ENCODE results near the gene PLCH1. TPM values are rescaled to one million over a fixed set of nuclear protein-coding genes. Genes with fewer than 3 reads are reported as not detected.

Gene PLCH1
- total and polyA plus RNA-seq, 4 experiments from 2014 or later = 0.02 TPM; not detected in 3

DNA sequence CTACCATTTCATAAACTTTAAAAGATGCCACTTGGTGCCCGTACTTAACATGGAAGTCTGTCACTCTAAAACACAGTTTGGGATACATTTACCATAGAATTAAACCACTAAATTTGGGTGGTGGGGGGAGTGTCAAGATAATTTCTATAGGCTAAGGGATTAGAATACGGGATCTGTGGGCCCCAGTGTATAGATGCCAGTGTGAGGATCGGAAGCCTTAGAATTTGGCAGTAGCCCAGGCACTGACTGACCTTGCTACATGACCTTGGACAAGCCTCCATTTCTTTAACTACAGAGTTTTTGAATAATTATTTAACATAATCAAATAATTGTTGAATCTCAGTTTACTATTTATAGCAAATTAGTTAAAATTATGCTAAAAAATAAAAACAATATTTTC is 375.1 kb downstream of the PLCH1 start:
- no peaks in the 10 kb centered on the region for H3K9me3 ChIP-seq (ENCODE audit: control insufficient read depth in 1 of 2, low read length in 2 of 2)
- Mint-ChIP-seq H3K4me3 (no peak overlapping the region), H3K36me3 (no peaks in the 10 kb centered on the region), H3K9me3 (peaks cover 0 to 16% (median 7%) of the 10 kb centered on the region in 8 donors), H3K4me1 (no peaks in the 10 kb centered on the region), H3K27ac (no peak overlapping the region), H3K27me3 (peaks cover 0 to 5% of the 10 kb centered on the region in 2 donors)
- no peak for DNase-seq
- no peak overlapping the region for H3K4me3 ChIP-seq (ENCODE audit: low read length in 2 of 2)
- intact Hi-C loops (cut with micrococcal nuclease) = no loop called here
- no peaks in the 10 kb centered on the region for H3K4me1 ChIP-seq (ENCODE audit: insufficient read depth, low read length)
- CTCF ChIA-PET (ENCODE audit: partially characterized antibody) = no interaction called here
- POLR2A ChIA-PET (ENCODE audit: partially characterized antibody) = no interaction called here
- H3K27ac ChIP-seq (ENCODE audit: low read depth, low read length) = no peak overlapping the region
- no peaks in the 10 kb centered on the region for H3K36me3 ChIP-seq (ENCODE audit: insufficient read depth, low read length)
- H3K27me3 ChIP-seq (ENCODE audit: insufficient read depth, low read length) = no peaks in the 10 kb centered on the region

DNA sequence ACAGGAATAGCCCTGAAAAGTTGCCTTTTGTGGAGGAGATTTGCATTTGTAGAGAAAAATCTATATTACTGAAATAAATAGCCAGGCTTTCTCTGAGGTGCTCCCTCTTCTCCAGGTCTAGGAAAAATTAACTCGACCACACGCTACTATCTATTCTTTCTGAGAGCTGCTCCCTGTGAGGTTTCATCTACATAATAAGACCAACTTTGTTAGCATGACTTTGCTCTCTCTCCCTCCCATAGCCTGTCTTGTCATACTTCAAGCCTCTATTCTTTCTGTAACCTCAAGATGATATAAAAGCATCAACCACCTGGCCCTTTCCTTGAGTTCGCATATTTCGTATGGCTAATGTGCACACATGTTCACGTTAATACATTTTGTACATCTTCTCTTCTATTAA is 375.6 kb downstream of the PLCH1 start:
- H3K36me3 Mint-ChIP-seq = no peaks in the 10 kb centered on the region
- Histone ChIP-seq H3K9me3 (ENCODE audit: control insufficient read depth in 1 of 2, low read length in 2 of 2) (no peaks in the 10 kb centered on the region), H3K4me3 (ENCODE audit: low read length in 2 of 2) (no peak overlapping the region), H3K27me3 (ENCODE audit: insufficient read depth, low read length) (no peaks in the 10 kb centered on the region), H3K27ac (ENCODE audit: low read depth, low read length) (no peak overlapping the region), H3K4me1 (ENCODE audit: insufficient read depth, low read length) (no peaks in the 10 kb centered on the region), H3K36me3 (ENCODE audit: insufficient read depth, low read length) (no peaks in the 10 kb centered on the region)
- peaks cover 0 to 5% of the 10 kb centered on the region in 2 donors for H3K27me3 Mint-ChIP-seq
- DNase-seq = no peak
- no peak overlapping the region for H3K27ac Mint-ChIP-seq
- intact Hi-C loops (cut with micrococcal nuclease) = no loop called here
- H3K4me1 Mint-ChIP-seq = no peaks in the 10 kb centered on the region
- POLR2A ChIA-PET (ENCODE audit: partially characterized antibody) = no interaction called here
- H3K9me3 Mint-ChIP-seq = peaks cover 0 to 19% (median 8%) of the 10 kb centered on the region in 8 donors
- H3K4me3 Mint-ChIP-seq = no peak overlapping the region
- CTCF ChIA-PET (ENCODE audit: partially characterized antibody) = no interaction called here

DNA sequence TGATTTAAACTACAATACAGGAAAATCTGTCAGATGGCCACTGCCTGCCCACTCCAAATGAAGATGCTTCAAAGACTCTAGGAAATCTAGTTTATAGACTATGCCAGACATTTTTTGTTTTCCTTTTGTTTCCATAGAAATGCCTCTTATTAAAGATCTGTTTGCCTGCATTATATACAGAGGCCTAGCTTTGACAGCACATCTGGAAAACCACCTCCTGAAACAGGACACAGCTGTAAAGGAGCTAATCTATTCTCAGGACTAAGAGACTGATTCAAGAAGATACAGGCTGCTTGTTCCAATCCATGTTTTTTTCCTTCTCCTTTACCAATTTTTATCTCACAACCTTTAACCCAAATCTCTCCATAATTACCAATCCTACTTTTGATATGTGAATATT is 376.1 kb downstream of the PLCH1 start:
- DNase-seq = no peak
- CTCF ChIA-PET (ENCODE audit: partially characterized antibody) = no interaction called here
- Histone ChIP-seq H3K4me1 (ENCODE audit: insufficient read depth, low read length) (no peaks in the 10 kb centered on the region), H3K27me3 (ENCODE audit: insufficient read depth, low read length) (no peaks in the 10 kb centered on the region), H3K27ac (ENCODE audit: low read depth, low read length) (no peak overlapping the region), H3K4me3 (ENCODE audit: low read length in 2 of 2) (no peak overlapping the region), H3K9me3 (ENCODE audit: control insufficient read depth in 1 of 2, low read length in 2 of 2) (no peaks in the 10 kb centered on the region), H3K36me3 (ENCODE audit: insufficient read depth, low read length) (no peaks in the 10 kb centered on the region)
- intact Hi-C loops (cut with micrococcal nuclease) = no loop called here
- Mint-ChIP-seq H3K27ac (no peak overlapping the region), H3K9me3 (peaks cover 0 to 24% (median 9%) of the 10 kb centered on the region in 8 donors), H3K36me3 (no peaks in the 10 kb centered on the region), H3K27me3 (peaks cover 0 to 5% of the 10 kb centered on the region in 2 donors), H3K4me3 (no peak overlapping the region), H3K4me1 (no peaks in the 10 kb centered on the region)
- POLR2A ChIA-PET (ENCODE audit: partially characterized antibody) = no interaction called here

DNA sequence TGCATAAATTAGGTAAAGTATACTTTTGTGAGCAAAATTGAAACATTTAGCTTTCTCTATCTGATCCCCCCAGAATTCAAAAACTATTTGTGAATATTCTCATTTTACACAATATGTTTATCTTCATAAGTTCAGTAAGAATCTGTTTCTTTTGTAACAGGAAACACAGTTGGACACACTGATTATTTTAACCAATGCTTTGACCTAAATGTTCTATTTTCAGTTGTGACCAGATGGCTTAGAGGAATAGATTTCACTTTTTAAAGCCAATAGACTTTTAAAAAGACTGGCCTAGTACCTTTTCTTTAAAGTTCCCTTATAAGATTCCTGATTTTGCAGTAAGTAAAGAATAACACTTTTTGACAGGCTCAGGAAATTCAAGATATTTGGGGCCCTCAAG is 377.4 kb downstream of the PLCH1 start:
- CTCF ChIA-PET (ENCODE audit: partially characterized antibody) = no interaction called here

DNA sequence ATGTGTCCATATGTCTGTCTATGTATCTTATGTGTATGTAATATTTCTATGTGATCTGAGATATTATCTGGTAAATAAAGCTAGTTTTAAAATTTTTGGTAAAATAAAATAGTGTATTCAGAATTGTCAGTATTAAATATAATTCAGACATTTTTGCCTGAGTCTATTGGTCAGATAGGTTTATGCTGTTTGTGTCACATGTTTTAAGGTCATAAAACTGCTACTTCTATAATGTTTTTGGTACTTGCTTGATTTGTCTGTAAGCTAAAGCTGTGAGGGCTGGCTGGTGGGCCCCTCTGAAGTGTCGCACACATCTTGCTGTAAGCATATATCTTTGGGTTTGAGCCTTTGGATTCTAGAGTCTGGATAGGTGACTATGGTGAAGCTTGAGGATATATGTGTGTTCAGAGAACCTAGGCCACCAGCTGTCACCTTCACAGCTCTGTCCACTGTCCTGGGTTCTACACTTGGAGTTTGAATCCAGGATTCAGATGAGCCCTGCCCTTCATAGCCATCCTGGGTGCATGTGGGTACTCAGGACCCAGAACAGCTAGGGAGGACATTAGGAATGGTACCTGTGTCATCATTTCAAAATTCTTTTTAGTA is 379.6 kb downstream of the PLCH1 start:
- Histone ChIP-seq H3K36me3 (ENCODE audit: insufficient read depth, low read length) (no peaks in the 10 kb centered on the region), H3K4me1 (ENCODE audit: insufficient read depth, low read length) (no peaks in the 10 kb centered on the region), H3K9me3 (ENCODE audit: control insufficient read depth in 1 of 2, low read length in 2 of 2) (no peaks in the 10 kb centered on the region), H3K27me3 (ENCODE audit: insufficient read depth, low read length) (no peaks in the 10 kb centered on the region), H3K27ac (ENCODE audit: low read depth, low read length) (no peak overlapping the region), H3K4me3 (ENCODE audit: low read length in 2 of 2) (no peak overlapping the region)
- H3K27me3 Mint-ChIP-seq = peaks cover 0 to 3% of the 10 kb centered on the region in 2 donors
- DNase-seq = no peak
- intact Hi-C loops (cut with micrococcal nuclease) = no loop called here
- H3K4me3 Mint-ChIP-seq = no peak overlapping the region
- no peaks in the 10 kb centered on the region for H3K4me1 Mint-ChIP-seq
- H3K9me3 Mint-ChIP-seq = peaks cover 0 to 25% (median 9%) of the 10 kb centered on the region in 8 donors
- ChIA-PET POLR2A (ENCODE audit: partially characterized antibody) (no interaction called here), CTCF (ENCODE audit: partially characterized antibody) (no interaction called here)
- H3K27ac Mint-ChIP-seq = no peak overlapping the region
- no peaks in the 10 kb centered on the region for H3K36me3 Mint-ChIP-seq

More for the DNA sequence above, 377.4 kb downstream of the PLCH1 start:
- no peaks in the 10 kb centered on the region for H3K9me3 ChIP-seq (ENCODE audit: control insufficient read depth in 1 of 2, low read length in 2 of 2)
- Mint-ChIP-seq H3K4me3 (no peak overlapping the region), H3K36me3 (no peaks in the 10 kb centered on the region), H3K27me3 (peaks cover 0 to 3% of the 10 kb centered on the region in 2 donors), H3K4me1 (no peaks in the 10 kb centered on the region), H3K9me3 (peaks cover 0 to 25% (median 9%) of the 10 kb centered on the region in 8 donors), H3K27ac (no peak overlapping the region)
- no peaks in the 10 kb centered on the region for H3K36me3 ChIP-seq (ENCODE audit: insufficient read depth, low read length)
- POLR2A ChIA-PET (ENCODE audit: partially characterized antibody) = no interaction called here
- no peaks in the 10 kb centered on the region for H3K27me3 ChIP-seq (ENCODE audit: insufficient read depth, low read length)
- no peaks in the 10 kb centered on the region for H3K4me1 ChIP-seq (ENCODE audit: insufficient read depth, low read length)
- H3K4me3 ChIP-seq (ENCODE audit: low read length in 2 of 2) = no peak overlapping the region
- intact Hi-C loops (cut with micrococcal nuclease) = no loop called here
- no peak for DNase-seq
- no peak overlapping the region for H3K27ac ChIP-seq (ENCODE audit: low read depth, low read length)

DNA sequence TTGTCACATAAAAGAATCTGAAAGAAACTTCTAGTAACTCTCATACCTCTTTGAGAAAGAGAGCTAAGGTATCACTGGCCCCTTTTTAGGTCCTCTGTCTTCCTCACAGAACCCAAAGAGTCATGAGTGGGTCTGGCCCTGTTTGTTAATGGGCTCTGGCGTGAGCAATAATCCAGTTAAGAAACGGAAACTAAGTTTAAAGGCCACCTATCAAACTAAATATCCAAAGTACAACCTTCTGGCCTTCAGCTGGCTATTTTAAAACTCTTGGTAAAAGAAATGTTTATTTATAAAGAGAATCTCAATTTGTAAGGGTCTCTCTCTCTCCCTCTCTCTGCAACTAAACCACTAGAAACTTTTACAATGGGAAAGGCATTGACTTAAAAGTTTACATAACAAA is 380.4 kb downstream of the PLCH1 start:
- ChIA-PET CTCF (ENCODE audit: partially characterized antibody) (no interaction called here), POLR2A (ENCODE audit: partially characterized antibody) (no interaction called here)
- Mint-ChIP-seq H3K4me3 (no peak overlapping the region), H3K36me3 (no peaks in the 10 kb centered on the region), H3K9me3 (peaks cover 0 to 25% (median 9%) of the 10 kb centered on the region in 8 donors), H3K4me1 (no peaks in the 10 kb centered on the region), H3K27ac (no peak overlapping the region), H3K27me3 (peaks cover 0 to 3% of the 10 kb centered on the region in 2 donors)
- no peaks in the 10 kb centered on the region for H3K36me3 ChIP-seq (ENCODE audit: insufficient read depth, low read length)
- H3K4me3 ChIP-seq (ENCODE audit: low read length in 2 of 2) = no peak overlapping the region
- no peak overlapping the region for H3K27ac ChIP-seq (ENCODE audit: low read depth, low read length)
- H3K27me3 ChIP-seq (ENCODE audit: insufficient read depth, low read length) = no peaks in the 10 kb centered on the region
- intact Hi-C loops (cut with micrococcal nuclease) = no loop called here
- H3K9me3 ChIP-seq (ENCODE audit: control insufficient read depth in 1 of 2, low read length in 2 of 2) = no peaks in the 10 kb centered on the region
- no peaks in the 10 kb centered on the region for H3K4me1 ChIP-seq (ENCODE audit: insufficient read depth, low read length)
- no peak for DNase-seq

DNA sequence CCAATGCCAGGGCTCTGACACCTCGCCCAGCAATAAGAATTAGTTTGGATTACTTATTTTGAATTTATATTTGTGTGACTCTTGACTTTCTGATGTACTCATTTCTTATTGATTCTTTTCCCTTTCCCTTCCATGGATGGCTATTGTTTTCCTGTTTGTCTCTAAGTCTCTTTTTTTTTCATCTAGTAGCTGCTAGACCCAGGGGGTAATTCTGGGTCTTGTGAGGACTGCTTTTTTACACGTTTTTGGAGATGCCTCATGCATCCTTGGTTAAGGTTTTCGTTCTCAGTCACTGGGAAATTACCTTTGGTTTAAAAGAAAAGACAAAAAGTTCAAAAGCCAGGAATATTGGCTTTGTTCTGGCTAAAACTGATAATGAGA is 381.2 kb downstream of the PLCH1 start:
- Mint-ChIP-seq H3K36me3 (no peaks in the 10 kb centered on the region), H3K4me1 (no peaks in the 10 kb centered on the region), H3K27me3 (peaks cover 0 to 3% of the 10 kb centered on the region in 2 donors), H3K9me3 (peaks cover 0 to 25% (median 9%) of the 10 kb centered on the region in 8 donors), H3K27ac (no peak overlapping the region), H3K4me3 (no peak overlapping the region)
- Histone ChIP-seq H3K4me3 (ENCODE audit: low read length in 2 of 2) (no peak overlapping the region), H3K27me3 (ENCODE audit: insufficient read depth, low read length) (no peaks in the 10 kb centered on the region), H3K9me3 (ENCODE audit: control insufficient read depth in 1 of 2, low read length in 2 of 2) (no peaks in the 10 kb centered on the region), H3K27ac (ENCODE audit: low read depth, low read length) (no peak overlapping the region), H3K36me3 (ENCODE audit: insufficient read depth, low read length) (no peaks in the 10 kb centered on the region), H3K4me1 (ENCODE audit: insufficient read depth, low read length) (no peaks in the 10 kb centered on the region)
- ChIA-PET CTCF (ENCODE audit: partially characterized antibody) (no interaction called here), POLR2A (ENCODE audit: partially characterized antibody) (no interaction called here)
- intact Hi-C loops (cut with micrococcal nuclease) = no loop called here
- no peak for DNase-seq
